Testis (tissue), 2 donors: ENCODE results near the gene PPP2R2C.

Experiments used
- POLR2A ChIP-seq: fragments of 450-650 bp; IDR thresholded peaks from one replicate; pipeline ENCODE4 v1.6.1; 2017; ENCODE audit warnings: antibody characterized with exemption, mild to moderate bottlenecking, moderate library complexity
- TF ChIP-seq, protein P1 (sequence below), 3 experiments: fragments of 450-650 bp in 2 of 3; fragments of 200-600 bp in 1 of 3; sonication (generic) in 1 of 3; IDR thresholded peaks; one replicate each; pipeline ENCODE4 v1.5.1; 2016 to 2019; ENCODE audit warnings: antibody characterized with exemption in 3 of 3, mild to moderate bottlenecking in 2 of 3, moderate library complexity in 1 of 3

DNA sequence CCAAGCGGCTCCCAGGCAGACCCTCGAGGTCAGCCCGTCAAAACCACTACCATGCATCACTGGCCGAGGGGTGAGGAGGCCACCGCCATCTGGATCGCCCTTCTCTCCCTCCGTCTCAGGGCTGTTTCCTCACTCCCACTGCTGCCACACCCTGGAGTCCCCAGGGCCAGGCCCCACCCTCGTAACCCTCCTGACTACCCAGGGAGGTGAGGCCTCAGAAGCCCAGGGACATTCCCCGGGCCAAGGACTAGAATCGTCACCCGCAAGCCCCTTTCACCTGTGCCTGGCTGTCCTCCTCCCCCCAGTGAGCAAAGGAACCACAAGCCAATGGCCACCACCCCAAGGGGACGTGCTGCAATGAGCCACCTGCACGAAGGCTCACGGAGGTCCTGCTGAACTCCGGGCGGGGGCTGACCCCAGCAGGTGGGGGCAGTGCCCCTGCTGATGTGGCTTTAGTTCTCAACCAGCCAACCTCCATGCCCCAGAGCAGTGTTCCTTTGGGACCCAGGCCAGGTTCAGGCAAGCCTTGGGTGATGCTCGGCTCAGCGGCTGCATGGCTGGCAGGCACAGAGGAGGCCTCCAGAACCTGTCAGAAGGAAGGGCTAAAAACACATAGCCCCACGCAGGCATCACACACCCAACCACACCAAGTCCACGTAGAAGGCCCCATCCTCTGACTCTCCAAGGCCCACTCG is 23.8 kb downstream of the PPP2R2C start:
- TF ChIP-seq, protein P1, sequence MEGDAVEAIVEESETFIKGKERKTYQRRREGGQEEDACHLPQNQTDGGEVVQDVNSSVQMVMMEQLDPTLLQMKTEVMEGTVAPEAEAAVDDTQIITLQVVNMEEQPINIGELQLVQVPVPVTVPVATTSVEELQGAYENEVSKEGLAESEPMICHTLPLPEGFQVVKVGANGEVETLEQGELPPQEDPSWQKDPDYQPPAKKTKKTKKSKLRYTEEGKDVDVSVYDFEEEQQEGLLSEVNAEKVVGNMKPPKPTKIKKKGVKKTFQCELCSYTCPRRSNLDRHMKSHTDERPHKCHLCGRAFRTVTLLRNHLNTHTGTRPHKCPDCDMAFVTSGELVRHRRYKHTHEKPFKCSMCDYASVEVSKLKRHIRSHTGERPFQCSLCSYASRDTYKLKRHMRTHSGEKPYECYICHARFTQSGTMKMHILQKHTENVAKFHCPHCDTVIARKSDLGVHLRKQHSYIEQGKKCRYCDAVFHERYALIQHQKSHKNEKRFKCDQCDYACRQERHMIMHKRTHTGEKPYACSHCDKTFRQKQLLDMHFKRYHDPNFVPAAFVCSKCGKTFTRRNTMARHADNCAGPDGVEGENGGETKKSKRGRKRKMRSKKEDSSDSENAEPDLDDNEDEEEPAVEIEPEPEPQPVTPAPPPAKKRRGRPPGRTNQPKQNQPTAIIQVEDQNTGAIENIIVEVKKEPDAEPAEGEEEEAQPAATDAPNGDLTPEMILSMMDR (IDR thresholded peaks at IDR 0.05) = no peak
- TF ChIP-seq POLR2A = no peak
